CD14-positive monocyte (primary cell): ENCODE results near the gene FUCA2. TPM values are rescaled to one million over a fixed set of nuclear protein-coding genes. Genes with fewer than 3 reads are reported as not detected.

Experiments
- DNase-seq, 3 donors: peaks; one replicate each; pipeline ENCODE4 v3.0.0-alpha.2; 2011 to 2022
- H2AFZ ChIP-seq: 2 replicates; pipeline ENCODE4 v1.6.0; 2012; ENCODE audit warnings: mild to moderate bottlenecking, low read depth, low read length, inconsistent platforms; ENCODE audit not compliant: insufficient read depth, poor library complexity, severe bottlenecking
- H3K27ac ChIP-seq, 2 donors: 1 replicate in 1 of 2; 2 replicates in 1 of 2; pipeline ENCODE4 v1.5.1; 2012 to 2013; ENCODE audit warnings: low read length in 2 of 2, control low read depth in 1 of 2, inconsistent platforms in 1 of 2, low read depth in 1 of 2, mild to moderate bottlenecking in 1 of 2
- H3K27me3 ChIP-seq, 2 donors: one replicate each; pipeline versions ENCODE4 v1.6.0 to v1.6.1; 2011 to 2013; ENCODE audit warnings: low read length in 2 of 2; ENCODE audit not compliant: control insufficient read depth in 2 of 2, insufficient read depth in 2 of 2
- H3K36me3 ChIP-seq, 2 donors: replicated peaks in 1 of 2; 1 replicate in 1 of 2; 2 replicates in 1 of 2; pipeline versions ENCODE4 v1.5.1 to v1.6.1; 2012 to 2013; ENCODE audit warnings: low read length in 2 of 2, control low read depth in 1 of 2, inconsistent platforms in 1 of 2, mild to moderate bottlenecking in 1 of 2; ENCODE audit not compliant: insufficient read depth in 2 of 2, control insufficient read depth in 1 of 2
- H3K4me1 ChIP-seq, 2 donors: 1 replicate in 1 of 2; 2 replicates in 1 of 2; pipeline versions ENCODE4 v1.5.1 to v1.6.1; 2012 to 2013; ENCODE audit warnings: low read length in 2 of 2, control low read depth in 1 of 2, inconsistent platforms in 1 of 2, mild to moderate bottlenecking in 1 of 2, moderate library complexity in 1 of 2; ENCODE audit not compliant: insufficient read depth in 2 of 2, control insufficient read depth in 1 of 2
- H3K4me2 ChIP-seq: replicated peaks from 2 replicates; pipeline ENCODE3; 2012; ENCODE audit warnings: low read length, moderate library complexity, mild to moderate bottlenecking; ENCODE audit not compliant: poor library complexity, severe bottlenecking; ENCODE audit errors: extremely low read depth
- H3K4me3 ChIP-seq, 3 experiments: fragments of 200-600 bp in 1 of 3; sonication (generic) in 1 of 3; replicated peaks in 1 of 3; 1 replicate in 2 of 3; 2 replicates in 1 of 3; pipeline ENCODE4 v1.5.1; 2011 to 2013; ENCODE audit warnings: low read length in 3 of 3, mild to moderate bottlenecking in 3 of 3, control low read depth in 2 of 3, low read depth in 2 of 3, inconsistent platforms in 1 of 3, moderate library complexity in 1 of 3
- H3K79me2 ChIP-seq: 2 replicates; pipeline ENCODE4 v1.6.0; 2012; ENCODE audit warnings: mild to moderate bottlenecking, control low read depth, inconsistent platforms, low read length, moderate library complexity; ENCODE audit not compliant: insufficient read depth
- H3K9ac ChIP-seq: 2 replicates; pipeline ENCODE4 v1.6.0; 2017; ENCODE audit warnings: low read length, mild to moderate bottlenecking; ENCODE audit not compliant: insufficient read depth, poor library complexity, severe bottlenecking
- H3K9me3 ChIP-seq, 2 donors: replicated peaks in 1 of 2; 1 replicate in 1 of 2; 2 replicates in 1 of 2; pipeline versions ENCODE4 v1.5.1 to v1.6.1; 2012 to 2013; ENCODE audit warnings: low read length in 2 of 2, control low read depth in 1 of 2; ENCODE audit not compliant: control insufficient read depth in 1 of 2, insufficient read depth in 1 of 2
- H4K20me1 ChIP-seq: 2 replicates; pipeline ENCODE4 v1.6.0; 2012; ENCODE audit warnings: mild to moderate bottlenecking, low read length, control low read depth, moderate library complexity; ENCODE audit not compliant: insufficient read depth
- H3K27ac Mint-ChIP-seq, 7 donors: one replicate each; pipeline ENCODE4 v1.8.0; 2020; ENCODE audit warnings: mild to moderate bottlenecking in 7 of 7, mixed read lengths in 7 of 7, moderate library complexity in 6 of 7, inconsistent platforms in 2 of 7
- H3K27me3 Mint-ChIP-seq, 3 donors: one replicate each; pipeline ENCODE4 v1.8.0; 2021 to 2022; ENCODE audit warnings: low read depth in 3 of 3, mild to moderate bottlenecking in 3 of 3, mixed read lengths in 3 of 3, moderate library complexity in 3 of 3, inconsistent platforms in 1 of 3
- H3K36me3 Mint-ChIP-seq, 2 donors: one replicate each; pipeline ENCODE4 v1.8.0; 2020; ENCODE audit warnings: mixed read lengths in 2 of 2, inconsistent platforms in 1 of 2, mild to moderate bottlenecking in 1 of 2
- H3K4me1 Mint-ChIP-seq: one replicate; pipeline ENCODE4 v1.8.0; 2020; ENCODE audit warnings: mild to moderate bottlenecking, mixed read lengths
- H3K4me3 Mint-ChIP-seq, 2 donors: one replicate each; pipeline ENCODE4 v1.8.0; 2020; ENCODE audit warnings: mild to moderate bottlenecking in 2 of 2, mixed read lengths in 2 of 2, moderate library complexity in 1 of 2
- H3K9me3 Mint-ChIP-seq, 7 donors: one replicate each; pipeline ENCODE4 v1.8.0; 2020 to 2022; ENCODE audit warnings: mixed read lengths in 7 of 7, mild to moderate bottlenecking in 6 of 7, moderate library complexity in 6 of 7, inconsistent platforms in 2 of 7
- CTCF ChIP-seq: fragments of 200-600 bp; IDR thresholded peaks from one replicate; pipeline ENCODE4 v1.8.0; 2022; ENCODE audit warnings: antibody characterized with exemption, mild to moderate bottlenecking
- WGBS: methylation state at CpG from one replicate; pipeline ENCODE4 v1.1.5; 2013; ENCODE audit warnings: missing lambda C conversion rate; ENCODE audit not compliant: insufficient coverage; 5-methylcytosine and 5-hydroxymethylcytosine counted together
- intact Hi-C, 2 donors: fragments of 100-400 bp; cut with micrococcal nuclease; formaldehyde crosslinking; loops; one replicate each; pipeline versions ENCODE4 v1.15.0 to v1.15.1; 2023
- polyA plus RNA-seq, 3 donors: library from polyadenylated mRNA; depleted of rRNA in 1 of 3; unstranded in 2 of 3; stranded (reverse) in 1 of 3; fragments of 300-500 nt in 2 of 3; fragments of >200 nt in 1 of 3; fragmentation: Illumina TruSeq in 2 of 3; gene quantifications; 1 replicate in 2 of 3; 2 replicates in 1 of 3; pipeline ENCODE4 v1.2.3, GENCODE V29; 2012 to 2021

The FUCA2 gene
- polyA plus RNA-seq, 3 donors = 35.7 to 93.5 (median 83.7) TPM

- Mint-ChIP-seq H3K36me3 (peaks cover 15 to 22% of the 10 kb centered on the region in 2 donors), H3K4me3 (no peak overlapping the region), H3K27me3 (no peaks in the 10 kb centered on the region), H3K4me1 (peaks cover 8% of the 10 kb centered on the region), H3K9me3 (no peaks in the 10 kb centered on the region), H3K27ac (no peak overlapping the region)
- no peak overlapping the region for H2AFZ ChIP-seq
- no peak overlapping the region for H3K27ac ChIP-seq
- H3K4me2 ChIP-seq = no peak overlapping the region
- TF ChIP-seq CTCF = no peak
- H3K9ac ChIP-seq = no peak overlapping the region
- H3K4me1 ChIP-seq = no peaks in the 10 kb centered on the region
- no peak for DNase-seq
- no peaks in the 10 kb centered on the region for H3K9me3 ChIP-seq
- H3K4me3 ChIP-seq = no peak overlapping the region
- no peaks in the 10 kb centered on the region for H3K27me3 ChIP-seq
- intact Hi-C loops = no loop called here
- H3K36me3 ChIP-seq = peaks cover 7 to 18% of the 10 kb centered on the region in 2 donors
- H3K79me2 ChIP-seq = no peaks in the 10 kb centered on the region
- no peaks in the 10 kb centered on the region for H4K20me1 ChIP-seq
Measured at GRCh38 chr6:143468026-143468425, 43.5 kb downstream of the FUCA2 start.

GRCh38 chr6:143465546-143465945 is 46.0 kb downstream of the FUCA2 start:
- H4K20me1 ChIP-seq = no peaks in the 10 kb centered on the region
- intact Hi-C loops = no loop called here
- H3K27ac Mint-ChIP-seq = no peak overlapping the region
- no peaks in the 10 kb centered on the region for H3K9me3 ChIP-seq
- H3K4me1 ChIP-seq = no peaks in the 10 kb centered on the region
- peaks cover 16 to 17% of the 10 kb centered on the region in 2 donors for H3K36me3 Mint-ChIP-seq
- whole genome bisulfite sequencing = no CpG with 5 or more reads among the region's 2 CpGs
- H3K4me3 Mint-ChIP-seq = no peak overlapping the region
- peaks cover 8 to 14% of the 10 kb centered on the region in 2 donors for H3K36me3 ChIP-seq
- H3K27me3 ChIP-seq = no peaks in the 10 kb centered on the region
- no peak for TF ChIP-seq CTCF
- no peak overlapping the region for H3K27ac ChIP-seq
- no peak overlapping the region for H3K4me3 ChIP-seq
- H3K27me3 Mint-ChIP-seq = no peaks in the 10 kb centered on the region
- no peaks in the 10 kb centered on the region for H3K79me2 ChIP-seq
- DNase-seq = no peak
- H3K9me3 Mint-ChIP-seq = no peaks in the 10 kb centered on the region
- H3K4me2 ChIP-seq = no peak overlapping the region
- H2AFZ ChIP-seq = no peak overlapping the region
- H3K4me1 Mint-ChIP-seq = peaks cover 8% of the 10 kb centered on the region
- no peak overlapping the region for H3K9ac ChIP-seq
